ENCODE measurements around the gene TLN1.

The TLN1 gene

DNA sequence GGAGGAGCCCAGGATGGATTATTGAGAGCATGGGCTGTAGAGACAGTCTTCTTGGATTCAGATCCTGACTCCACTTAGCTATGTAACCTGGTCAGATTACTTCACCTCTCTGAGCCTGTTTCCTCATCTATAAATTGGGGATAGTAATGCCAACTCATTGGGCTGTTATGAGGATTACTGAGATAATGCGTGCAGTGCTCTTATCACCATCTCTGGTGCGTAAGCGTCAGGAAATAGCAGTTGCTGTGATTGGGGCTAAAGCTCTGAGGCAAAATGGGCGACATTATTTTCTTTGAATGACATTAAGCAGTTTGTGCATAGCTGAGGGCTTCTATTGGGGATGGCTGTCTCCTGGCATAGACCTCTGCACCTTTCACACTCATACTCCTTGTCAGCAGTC is 23.1 kb upstream of the TLN1 start:
- no peak for DNase-seq (ENCODE audit: low read depth)
- no peak for TF ChIP-seq CTCF (conservative IDR thresholded peaks at IDR 0.05; ENCODE audit: low read depth, low read length)
- H3K4me3 ChIP-seq (ENCODE audit: low read depth, low read length), result no peak overlapping the region

DNA sequence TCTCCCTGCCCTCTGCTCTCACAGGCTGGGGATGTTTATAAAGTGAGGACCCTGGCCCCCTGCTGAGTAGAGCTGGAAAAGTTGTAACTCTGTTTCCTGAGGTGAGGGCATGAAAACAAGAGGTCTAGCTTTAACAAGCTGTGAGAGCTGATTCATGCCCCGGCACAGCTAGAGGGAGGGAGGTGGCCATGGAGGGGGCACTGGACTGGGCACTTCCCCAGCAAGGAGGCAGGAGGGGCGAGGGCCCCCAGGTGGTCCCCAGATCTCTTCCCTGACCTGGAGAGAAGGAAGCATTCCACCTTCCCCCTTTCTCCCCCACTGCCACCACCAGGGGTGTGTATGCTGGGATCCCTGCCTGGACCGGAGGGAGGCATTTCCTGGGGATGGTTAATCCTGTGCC is 22.3 kb upstream of the TLN1 start, which contains the start of gene MSMP:
MSMP (minus strand) TSS at position 13 of the 400 bp plus-strand sequence. CDS start 147 bp downstream, outside the sequence.
- H3K4me3 ChIP-seq (ENCODE audit: low read depth, low read length), result no peak within 1 kb of the TSS
- TF ChIP-seq CTCF (conservative IDR thresholded peaks at IDR 0.05; ENCODE audit: low read depth, low read length), result no peak
- DNase-seq (ENCODE audit: low read depth), result peak; percentile 45

- H3K4me3 ChIP-seq (ENCODE audit: low read depth, low read length), result no peak overlapping the region
- no peak for TF ChIP-seq CTCF (conservative IDR thresholded peaks at IDR 0.05; ENCODE audit: low read depth, low read length)
- DNase-seq (ENCODE audit: low read depth), result no peak
These were observed 21.5 kb upstream of the TLN1 start for GRCh38 chr9:35753466-35753865.

GRCh38 chr9:35750256-35750531 is 18.2 kb upstream of the TLN1 start:
- DNase-seq (ENCODE audit: low read depth), result no peak
- TF ChIP-seq CTCF (conservative IDR thresholded peaks at IDR 0.05; ENCODE audit: low read depth, low read length), result no peak
- H3K4me3 ChIP-seq (ENCODE audit: low read depth, low read length), result peak overlapping the region; percentile 83

DNA sequence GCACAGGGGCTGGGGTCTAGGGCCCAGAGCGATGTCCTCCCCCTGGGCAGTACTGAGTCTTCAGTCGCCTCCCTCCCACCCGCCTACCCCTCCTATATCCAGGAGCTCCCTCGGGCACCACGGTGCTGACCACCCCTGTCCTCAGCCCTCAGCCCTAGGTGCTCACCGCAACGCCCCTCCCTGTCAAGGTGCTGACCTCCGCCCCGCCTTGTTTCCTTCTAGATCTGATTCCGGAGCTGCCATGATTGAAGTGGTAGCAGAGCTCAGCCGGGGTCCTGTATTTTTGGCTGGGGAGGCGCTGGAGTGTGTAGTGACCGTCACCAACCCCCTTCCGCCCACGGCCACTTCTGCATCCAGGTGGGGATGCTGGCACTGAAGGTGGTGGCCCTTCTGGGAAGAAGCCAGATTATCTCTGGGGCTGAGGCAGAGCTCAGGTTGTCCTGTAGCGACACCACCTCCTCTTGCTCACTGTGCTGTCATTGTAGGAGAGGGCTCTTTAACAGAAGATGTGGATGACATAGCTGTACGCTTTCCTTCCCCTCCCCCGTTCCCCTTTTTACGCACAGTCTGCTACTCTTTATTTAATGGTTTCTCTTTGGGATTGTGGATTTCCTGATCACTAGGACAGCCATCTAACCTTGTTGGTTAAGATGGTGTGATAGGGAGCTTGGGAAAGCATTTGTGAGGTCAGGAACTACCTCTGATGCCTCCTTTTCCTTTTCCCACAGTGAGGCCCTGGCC is 17.7 kb upstream of the TLN1 start:
- TF ChIP-seq CTCF (conservative IDR thresholded peaks at IDR 0.05; ENCODE audit: low read depth, low read length), result no peak
- H3K4me3 ChIP-seq (ENCODE audit: low read depth, low read length), result peak overlapping the region; percentile 83
- DNase-seq (ENCODE audit: low read depth), result no peak

DNA sequence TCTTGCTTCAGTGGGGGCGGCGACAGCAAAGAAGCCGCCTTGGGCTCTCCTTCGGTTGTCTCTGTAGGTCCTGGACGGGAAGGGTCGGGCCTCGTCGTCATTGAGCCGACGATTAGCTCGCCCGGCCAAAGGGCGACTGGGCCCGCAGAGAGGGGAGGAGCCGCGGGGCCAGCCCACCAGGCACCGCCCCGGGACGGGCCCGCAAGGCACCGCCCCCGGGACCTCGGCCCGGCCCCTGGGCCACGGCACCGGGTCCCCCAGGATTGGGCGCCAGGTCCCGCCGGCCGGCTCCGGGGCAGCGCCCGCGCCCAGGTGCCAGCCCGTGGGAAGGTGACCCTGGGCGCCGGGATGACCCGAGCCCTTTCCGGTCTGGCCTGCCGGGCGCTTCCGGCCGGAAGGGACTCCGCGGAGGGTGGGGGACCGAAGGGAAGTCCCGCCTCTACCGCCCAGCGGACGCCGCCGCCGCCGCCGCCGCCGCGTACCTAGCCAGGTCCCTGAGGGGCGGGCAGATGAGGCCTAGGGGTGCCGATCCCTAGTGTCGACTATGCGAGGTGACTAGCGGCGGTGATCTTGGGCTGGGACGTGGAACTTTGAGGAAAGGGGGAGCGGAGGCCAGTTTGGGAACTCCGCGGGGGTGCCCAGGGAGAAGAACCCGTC is 17.0 kb upstream of the TLN1 start, which contains the start of the genes GBA2 and RGP1:
GBA2 (minus strand) TSS at position 371 of the 657 bp plus-strand sequence. CDS start 524 bp downstream, outside the sequence.
RGP1 (plus strand) TSS at position 430 of the 657 bp plus-strand sequence. CDS start 469 bp downstream, outside the sequence.
- DNase-seq (ENCODE audit: low read depth), result peak; percentile 67

More for the DNA sequence above, 17.0 kb upstream of the TLN1 start, which contains the start of the genes GBA2 and RGP1:
- TF ChIP-seq CTCF (conservative IDR thresholded peaks at IDR 0.05; ENCODE audit: low read depth, low read length), result no peak
- H3K4me3 ChIP-seq (ENCODE audit: low read depth, low read length), result peak within 1 kb of the TSS; percentile 83
